ENCODE data around the gene CXCR4. TPM values are rescaled to one million over a fixed set of nuclear protein-coding genes. Genes with fewer than 3 reads are reported as not detected.
A peak's percentile ranks its signal among the peaks of the same experiment; 100 is the strongest.

Gene CXCR4
- total and polyA plus RNA-seq, 2 donors (not counting 1 experiment from before 2014, with no cell fraction given), result 1,832 to 2,119 TPM

- POLR2A ChIA-PET, result interaction anchor here (0.9 kb wide), 1 partner anchor 55 kb away, joined by 3 read pairs; no protein-coding TSS in a partner anchor
- H3K4me3 ChIP-seq (ENCODE audit: control extremely low read depth in 1 of 5, extremely low read depth in 1 of 5, insufficient read depth in 1 of 5, low read depth in 2 of 5, low read length in 4 of 5), result no peak overlapping the region
- H3K9me3 ChIP-seq (ENCODE audit: control extremely low read depth in 1 of 3, control insufficient read depth in 2 of 3, insufficient read depth in 1 of 3, low read length in 2 of 3), result no peaks in the 10 kb centered on the region
- peaks cover 14 to 16% of the 10 kb centered on the region in 2 donors for H3K4me1 ChIP-seq (ENCODE audit: control insufficient read depth in 2 of 2, insufficient read depth in 2 of 2, low read length in 2 of 2)
- intact Hi-C loops (cut with micrococcal nuclease), result loop anchor here (5.0 kb wide), 1 partner anchor 36 kb away; no protein-coding TSS in a partner anchor
- H3K27ac ChIP-seq (ENCODE audit: low read length in 2 of 2), result no peak overlapping the region
- Mint-ChIP-seq H3K4me3 (peak overlapping the region; percentile 4), H3K27me3 (no peaks in the 10 kb centered on the region), H3K27ac (peak overlapping the region; percentile 8), H3K4me1 (peaks cover 28% of the 10 kb centered on the region), H3K9me3 (ENCODE audit: insufficient read depth) (peaks cover 3% of the 10 kb centered on the region)
- no peaks in the 10 kb centered on the region for H4K20me1 ChIP-seq (ENCODE audit: control insufficient read depth, insufficient read depth, low read length, poor library complexity, severe bottlenecking)
- H2AFZ ChIP-seq (ENCODE audit: insufficient read depth, low read depth, low read length, poor library complexity, severe bottlenecking), result no peak overlapping the region
- H3K79me2 ChIP-seq (ENCODE audit: control insufficient read depth, insufficient read depth, low read length), result peaks cover 4% of the 10 kb centered on the region
- 38% methylated on average over 1 of the region's 7 CpGs for WGBS (ENCODE audit: insufficient coverage)
- no peaks in the 10 kb centered on the region for H3K36me3 ChIP-seq (replicated peaks in 1 of 2; ENCODE audit: control extremely low read depth in 1 of 2, control insufficient read depth in 1 of 2, extremely low read depth in 1 of 2, insufficient read depth in 2 of 2, low read length in 1 of 2)
- TF ChIP-seq EZH2 (IDR thresholded peaks at IDR 0.05; ENCODE audit: borderline replicate concordance, insufficient read depth, low read depth, low read length, poor library complexity, severe bottlenecking) (no peak), CTCF (IDR thresholded peaks at IDR 0.05) (no peak)
- CTCF ChIA-PET, result interaction anchor here (1.6 kb wide), 1 partner anchor 233 kb away, joined by 3 read pairs; no protein-coding TSS in a partner anchor
- H3K9ac ChIP-seq (ENCODE audit: low read length), result no peak overlapping the region
- DNase-seq (no peak), ATAC-seq (ENCODE audit: low read depth) (no peak)
- no peaks in the 10 kb centered on the region for H3K27me3 ChIP-seq (replicated peaks in 1 of 4; ENCODE audit: control extremely low read depth in 1 of 4, control insufficient read depth in 3 of 4, insufficient read depth in 4 of 4, low read length in 3 of 4)
- peak overlapping the region; percentile 12 for H3K4me2 ChIP-seq (replicated peaks; ENCODE audit: low read depth, low read length, poor library complexity, severe bottlenecking)
Observed at GRCh38 chr2:136151021-136151971, 33.3 kb upstream of the CXCR4 start.

GRCh38 chr2:136149011-136149410 is 31.1 kb upstream of the CXCR4 start:
- Mint-ChIP-seq H3K4me3 (no peak overlapping the region), H3K9me3 (ENCODE audit: insufficient read depth) (peaks cover 3% of the 10 kb centered on the region), H3K4me1 (peaks cover 32% of the 10 kb centered on the region), H3K27me3 (no peaks in the 10 kb centered on the region), H3K27ac (no peak overlapping the region)
- Histone ChIP-seq H3K9me3 (ENCODE audit: control extremely low read depth in 1 of 3, control insufficient read depth in 2 of 3, insufficient read depth in 1 of 3, low read length in 2 of 3) (no peaks in the 10 kb centered on the region), H3K9ac (ENCODE audit: low read length) (no peak overlapping the region), H2AFZ (ENCODE audit: insufficient read depth, low read depth, low read length, poor library complexity, severe bottlenecking) (no peak overlapping the region), H3K27ac (ENCODE audit: low read length in 2 of 2) (no peak overlapping the region), H3K27me3 (replicated peaks in 1 of 4; ENCODE audit: control extremely low read depth in 1 of 4, control insufficient read depth in 3 of 4, insufficient read depth in 4 of 4, low read length in 3 of 4) (no peaks in the 10 kb centered on the region), H3K4me1 (ENCODE audit: control insufficient read depth in 2 of 2, insufficient read depth in 2 of 2, low read length in 2 of 2) (peaks cover 14 to 17% of the 10 kb centered on the region in 2 donors), H3K79me2 (ENCODE audit: control insufficient read depth, insufficient read depth, low read length) (peaks cover 17% of the 10 kb centered on the region), H3K4me2 (replicated peaks; ENCODE audit: low read depth, low read length, poor library complexity, severe bottlenecking) (no peak overlapping the region), H4K20me1 (ENCODE audit: control insufficient read depth, insufficient read depth, low read length, poor library complexity, severe bottlenecking) (no peaks in the 10 kb centered on the region), H3K4me3 (ENCODE audit: control extremely low read depth in 1 of 5, extremely low read depth in 1 of 5, insufficient read depth in 1 of 5, low read depth in 2 of 5, low read length in 4 of 5) (no peak overlapping the region), H3K36me3 (replicated peaks in 1 of 2; ENCODE audit: control extremely low read depth in 1 of 2, control insufficient read depth in 1 of 2, extremely low read depth in 1 of 2, insufficient read depth in 2 of 2, low read length in 1 of 2) (no peaks in the 10 kb centered on the region)
- DNase-seq, result no peak
- POLR2A ChIA-PET, result interaction anchor here (1.6 kb wide), 1 partner anchor 13 kb away, joined by 5 read pairs; no protein-coding TSS in a partner anchor
- WGBS (ENCODE audit: insufficient coverage), result no CpG with 5 or more reads among the region's 1 CpG
- no peak for TF ChIP-seq EZH2 (IDR thresholded peaks at IDR 0.05; ENCODE audit: borderline replicate concordance, insufficient read depth, low read depth, low read length, poor library complexity, severe bottlenecking)
- no peak for TF ChIP-seq CTCF (IDR thresholded peaks at IDR 0.05)
- ATAC-seq (ENCODE audit: low read depth), result no peak
- CTCF ChIA-PET, result interaction anchor here (1.2 to 1.5 kb wide), 2 partner anchors 12 to 15 kb away, joined by 4 to 5 read pairs; no protein-coding TSS in a partner anchor
- intact Hi-C loops (cut with micrococcal nuclease), result no loop called here
